GM19468 (cell line): ENCODE results near the gene PRRG1.
"Not testable (repeated sequence)": the region's sequence is repeated elsewhere in the genome, so short reads cannot be mapped to it uniquely, and the experiment has no call there.

ENCODE experiments used
- ATAC-seq: cut with Tn5 transposase; IDR thresholded peaks from one replicate; pipeline ENCODE4 v1.9.1; 2021; ENCODE audit warnings: mild to moderate bottlenecking, moderate library complexity, moderate number of reproducible peaks; ENCODE audit not compliant: unreplicated experiment; ENCODE audit errors: extremely low read depth

The PRRG1 gene

GRCh38 chrX:37349221-37350033 lies at the start of gene PRRG1:
Gene PRRG1, plus strand, starts transcription at chrX:37349364. Its CDS starts 56,886 bp downstream, at chrX:37406250.
- ATAC-seq: no peak

GRCh38 chrX:37302569-37302968 lies 46.6 kb upstream of the PRRG1 start:
- ATAC-seq: no peak

- ATAC-seq: not testable (repeated sequence)
These were observed 43.9 kb upstream of the PRRG1 start for GRCh38 chrX:37305238-37305637.

- no peak for ATAC-seq
These were observed 34.6 kb upstream of the PRRG1 start for GRCh38 chrX:37314531-37314930.

- ATAC-seq: no peak
These were observed 33.5 kb upstream of the PRRG1 start for GRCh38 chrX:37315511-37316248.

- no peak for ATAC-seq
These were observed 28.5 kb upstream of the PRRG1 start for GRCh38 chrX:37320541-37321203.

- ATAC-seq: no peak
These were observed 18.5 kb upstream of the PRRG1 start for GRCh38 chrX:37330642-37331041.

GRCh38 chrX:37331546-37331945 lies 17.6 kb upstream of the PRRG1 start:
- ATAC-seq: no peak

- ATAC-seq: no peak
These were observed 17.1 kb upstream of the PRRG1 start for GRCh38 chrX:37332055-37332454.

- ATAC-seq: no peak
These were observed 16.0 kb upstream of the PRRG1 start for GRCh38 chrX:37332987-37333658.

GRCh38 chrX:37347420-37347819 lies 1.7 kb upstream of the PRRG1 start:
- ATAC-seq: no peak

GRCh38 chrX:37348231-37348970 lies 763 bp upstream of the PRRG1 start:
- no peak for ATAC-seq

GRCh38 chrX:37348971-37349220 lies 268 bp upstream of the PRRG1 start:
- ATAC-seq: no peak

- ATAC-seq: no peak
These were observed 836 bp downstream of the PRRG1 start for GRCh38 chrX:37350034-37350365.

- ATAC-seq: no peak
These were observed 4.5 kb downstream of the PRRG1 start for GRCh38 chrX:37353646-37354045.

GRCh38 chrX:37357436-37357835 lies 8.3 kb downstream of the PRRG1 start:
- no peak for ATAC-seq

- ATAC-seq: no peak
These were observed 12.4 kb downstream of the PRRG1 start for GRCh38 chrX:37361596-37361995.

- ATAC-seq: no peak
These were observed 15.5 kb downstream of the PRRG1 start for GRCh38 chrX:37364666-37365065.

GRCh38 chrX:37367946-37368345 lies 18.8 kb downstream of the PRRG1 start:
- no peak for ATAC-seq

- ATAC-seq: no peak
These were observed 21.5 kb downstream of the PRRG1 start for GRCh38 chrX:37370499-37371141.
